HG02759 (cell line): Measurements from ENCODE around the gene CRYGS.

ENCODE experiments used
- ATAC-seq: cut with Tn5 transposase; IDR thresholded peaks from one replicate; pipeline ENCODE4 v1.9.1; 2021; ENCODE audit warnings: mild to moderate bottlenecking, moderate library complexity; ENCODE audit not compliant: unreplicated experiment

Gene CRYGS

DNA sequence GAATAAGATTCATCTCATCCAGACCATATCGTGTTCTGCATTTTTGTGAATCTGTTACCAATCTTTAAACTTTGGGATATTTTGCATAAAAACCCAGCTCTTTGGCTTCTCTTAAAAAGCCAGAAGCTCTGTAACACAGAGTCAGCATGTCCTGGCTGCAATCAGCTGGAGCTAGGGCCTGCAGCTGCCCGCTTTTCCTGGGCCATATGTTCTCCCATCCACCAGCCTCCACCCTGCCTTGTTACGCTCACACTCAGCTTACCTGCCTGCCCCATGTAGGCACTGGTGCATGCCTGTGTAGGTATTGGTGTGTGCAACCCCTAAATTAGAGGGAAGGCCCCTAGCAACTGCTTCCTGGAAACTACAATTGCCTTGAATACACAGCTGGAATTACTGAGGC lies 48.2 kb downstream of the CRYGS start:
- ATAC-seq, result no peak

DNA sequence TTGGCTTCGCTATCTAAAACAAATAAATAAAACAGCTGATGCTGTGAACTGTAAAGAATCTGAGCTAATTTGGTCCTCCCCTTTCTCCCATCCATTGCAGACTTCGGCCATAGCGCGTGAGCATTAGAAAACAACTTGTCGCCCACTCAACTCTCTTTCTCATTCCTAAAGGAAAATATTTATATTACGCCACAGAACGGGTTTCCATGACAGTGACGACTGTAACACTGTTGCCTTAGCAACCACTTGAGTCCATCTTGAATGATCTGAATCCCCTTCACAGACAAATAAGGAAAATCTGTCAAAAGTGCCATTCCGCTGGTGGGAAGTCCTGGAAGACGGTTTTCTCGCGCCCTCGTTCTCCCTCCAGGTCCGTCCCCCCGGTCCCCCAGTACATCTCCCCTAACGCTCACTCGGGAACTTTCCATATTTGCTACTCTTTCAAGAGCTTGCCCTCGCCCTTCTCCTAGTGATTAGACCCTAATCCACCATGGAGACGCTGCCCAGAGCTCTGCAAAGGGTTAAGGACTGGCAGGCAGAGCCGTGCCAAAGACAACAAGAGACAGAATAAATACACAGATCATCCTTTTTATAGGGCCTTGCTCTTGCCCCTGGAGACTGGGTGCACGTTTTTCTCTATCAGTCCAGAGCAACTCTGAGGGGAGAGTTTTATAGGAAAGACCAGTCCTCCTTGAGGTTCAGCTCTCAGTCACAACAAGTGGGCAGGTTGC lies 50.5 kb downstream of the CRYGS start:
- no peak for ATAC-seq

GRCh38 chr3:186492385-186492984 lies 51.7 kb downstream of the CRYGS start:
- no peak for ATAC-seq

DNA sequence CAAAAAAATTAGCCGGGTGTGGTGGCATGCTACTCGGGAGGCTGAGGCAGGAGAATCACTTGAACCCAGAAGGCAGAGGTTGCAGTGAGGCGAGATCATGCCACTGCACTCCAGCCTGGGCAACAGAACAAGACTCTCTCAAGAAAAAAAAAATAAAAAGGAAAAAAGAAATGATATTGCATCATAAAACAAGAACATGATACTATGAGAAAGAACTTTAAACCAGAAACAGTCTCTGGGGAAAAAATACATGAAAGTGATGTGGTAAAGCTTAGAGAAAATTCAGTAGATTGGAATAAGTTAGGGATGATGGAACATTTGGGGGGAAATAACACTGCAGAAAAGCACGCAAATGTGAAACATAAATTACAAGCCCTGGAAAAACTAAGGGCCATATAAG lies 54.7 kb downstream of the CRYGS start:
- ATAC-seq, result no peak
